B cell (primary cell): ENCODE data around the gene RAD51B.

Experiments
- CTCF ChIP-seq: fragments of 200-600 bp; IDR thresholded peaks from one replicate; pipeline ENCODE4 v1.8.0; 2022; ENCODE audit warnings: antibody characterized with exemption, mild to moderate bottlenecking
- EZH2 ChIP-seq: IDR thresholded peaks from 2 replicates; pipeline ENCODE4 v1.6.1; 2012; ENCODE audit warnings: borderline replicate concordance, low read depth, mild to moderate bottlenecking, moderate library complexity, low read length; ENCODE audit not compliant: insufficient read depth, poor library complexity, severe bottlenecking

GRCh38 chr14:68284834-68285233 is 465.3 kb downstream of the RAD51B start:
- TF ChIP-seq CTCF = no peak
- TF ChIP-seq EZH2 = no peak
